ENCODE measurements around the gene PELI1.

- TF ChIP-seq POLR2A (IDR thresholded peaks at IDR 0.05): no peak
- no peak for TF ChIP-seq CTCF (IDR thresholded peaks at IDR 0.05)
- TF ChIP-seq EP300 (IDR thresholded peaks at IDR 0.05): peak; percentile 10 to 46
Measured at GRCh38 chr2:64137567-64137966, 6.7 kb downstream of the PELI1 start.
